Jurkat, Clone E6-1 (cell line): Measurements from ENCODE around the gene ASPSCR1.
"Not testable (repeated sequence)": the region's sequence is repeated elsewhere in the genome, so short reads cannot be mapped to it uniquely, and the experiment has no call there.

Source experiments
- DNase-seq: peaks from one replicate; pipeline ENCODE4 v3.0.0-alpha.2; 2011; ENCODE audit warnings: low read depth, low spot score
- H3K4me3 ChIP-seq: 2 replicates; pipeline ENCODE4 v1.5.1; 2011; ENCODE audit warnings: mild to moderate bottlenecking, low read length, control low read depth, moderate library complexity

Gene ASPSCR1

GRCh38 chr17:81976332-81977210 lies 858 bp upstream of the ASPSCR1 start:
- no peak for DNase-seq

GRCh38 chr17:81978524-81979298 lies 1.3 kb downstream of the ASPSCR1 start:
- DNase-seq = no peak
- H3K4me3 ChIP-seq = no peak overlapping the region

More at GRCh38 chr17:81976332-81977210, 858 bp upstream of the ASPSCR1 start:
- peak overlapping the region; percentile 73 for H3K4me3 ChIP-seq

GRCh38 chr17:81980122-81980521 lies 2.7 kb downstream of the ASPSCR1 start:
- no peak overlapping the region for H3K4me3 ChIP-seq
- DNase-seq = no peak

GRCh38 chr17:81980707-81981343 lies 3.4 kb downstream of the ASPSCR1 start:
- peak; percentile 66 for DNase-seq
- H3K4me3 ChIP-seq = no peak overlapping the region

GRCh38 chr17:81981511-81981910 lies 4.1 kb downstream of the ASPSCR1 start:
- DNase-seq, H3K4me3 ChIP-seq: not testable (repeated sequence)

GRCh38 chr17:81983011-81983638 lies 5.7 kb downstream of the ASPSCR1 start:
- H3K4me3 ChIP-seq = no peak overlapping the region
- no peak for DNase-seq

- no peak for DNase-seq
These were observed 6.4 kb downstream of the ASPSCR1 start for GRCh38 chr17:81983639-81984373.

GRCh38 chr17:81984773-81985410 lies 7.5 kb downstream of the ASPSCR1 start:
- no peak overlapping the region for H3K4me3 ChIP-seq

More at GRCh38 chr17:81983639-81984373, 6.4 kb downstream of the ASPSCR1 start:
- H3K4me3 ChIP-seq = no peak overlapping the region

GRCh38 chr17:81986606-81987005 lies 9.2 kb downstream of the ASPSCR1 start:
- no peak for DNase-seq
- H3K4me3 ChIP-seq = no peak overlapping the region

More at GRCh38 chr17:81984773-81985410, 7.5 kb downstream of the ASPSCR1 start:
- no peak for DNase-seq

GRCh38 chr17:81987161-81987770 lies 9.8 kb downstream of the ASPSCR1 start:
- no peak overlapping the region for H3K4me3 ChIP-seq
- DNase-seq = no peak

GRCh38 chr17:81990836-81991683 lies 13.6 kb downstream of the ASPSCR1 start:
- DNase-seq = no peak
- H3K4me3 ChIP-seq = no peak overlapping the region

- DNase-seq = no peak
- no peak overlapping the region for H3K4me3 ChIP-seq
These were observed 14.4 kb downstream of the ASPSCR1 start for GRCh38 chr17:81991684-81992305.

- no peak overlapping the region for H3K4me3 ChIP-seq
- DNase-seq = no peak
These were observed 15.1 kb downstream of the ASPSCR1 start for GRCh38 chr17:81992306-81993102.

- H3K4me3 ChIP-seq = no peak overlapping the region
- DNase-seq = no peak
These were observed 16.5 kb downstream of the ASPSCR1 start for GRCh38 chr17:81993729-81994592.
